ENCODE measurements around the gene BACH2. TPM values are rescaled to one million over a fixed set of nuclear protein-coding genes. Genes with fewer than 3 reads are reported as not detected.

BACH2 gene
- total and polyA plus RNA-seq, 10 of the 15 experiments (the other 5 are each of a cell fraction or from before 2014, with no cell fraction given), result 0.03 to 0.28 (median 0.04) TPM; not detected in 3

GRCh38 chr6:90192857-90193256 is 103.8 kb downstream of the BACH2 start:
- in situ Hi-C loops (cut with MboI) (no loop called here), intact Hi-C loops (cut with micrococcal nuclease; ENCODE audit: unreplicated experiment) (no loop called here)
- ATAC-seq (no peak), DNase-seq (ENCODE audit: low read depth, low spot score) (no peak), FAIRE-seq (no peak)
- Histone ChIP-seq H3K27ac (ENCODE audit: control insufficient read depth, insufficient read depth) (no peak overlapping the region), H3K9ac (ENCODE audit: control insufficient read depth, insufficient read depth, low read length) (no peak overlapping the region), H3K27me3 (replicated peaks in 1 of 2; ENCODE audit: control insufficient read depth in 2 of 2, insufficient read depth in 2 of 2, low read length in 1 of 2) (peaks cover 0 to 2% of the 10 kb centered on the region in 2 experiments; a peak in 1 of 4 replicates), H3K9me3 (replicated peaks; ENCODE audit: control insufficient read depth, insufficient read depth, low read length) (no peaks in the 10 kb centered on the region; the same call in 2 of the 3 replicates), H3K4me2 (ENCODE audit: control insufficient read depth, insufficient read depth) (no peak overlapping the region), H3K4me1 (ENCODE audit: control insufficient read depth, insufficient read depth, low read length) (no peaks in the 10 kb centered on the region), H4K20me1 (ENCODE audit: control insufficient read depth, insufficient read depth) (no peaks in the 10 kb centered on the region), H3K79me2 (ENCODE audit: control insufficient read depth, insufficient read depth, low read length) (no peaks in the 10 kb centered on the region), H3K4me3 (no peak overlapping the region), H2AFZ (ENCODE audit: control insufficient read depth, low read depth, low read length) (no peak overlapping the region), H3K36me3 (ENCODE audit: control insufficient read depth in 2 of 2, insufficient read depth in 2 of 2, low read length in 1 of 2) (no peaks in the 10 kb centered on the region)
- TF ChIP-seq RELA (IDR thresholded peaks at IDR 0.05; ENCODE audit: borderline replicate concordance, partially characterized antibody) (no peak), ZBTB4 (CRISPR knock-in tag; IDR thresholded peaks at IDR 0.05) (no peak), POLR2A (IDR thresholded peaks at IDR 0.05; ENCODE audit: low read depth, low read length) (no peak), CHD1 (IDR thresholded peaks at IDR 0.05; ENCODE audit: low read depth, low read length) (no peak), BCLAF1 (IDR thresholded peaks at IDR 0.05) (no peak)
- ChIA-PET RAD21 (ENCODE audit: unreplicated experiment) (no interaction called here), POLR2A (no interaction called here), CTCF (no interaction called here), SMC1A (ENCODE audit: uncharacterized antibody, unreplicated experiment) (no interaction called here)
- 6% methylated on average over 3 of the region's 3 CpGs for WGBS (ENCODE audit: insufficient coverage, insufficient replicate concordance, low lambda C conversion rate, missing lambda C conversion rate)
- BruUV-seq (replicated peaks), result no TSS peak
